H1 (cell line): ENCODE measurements around the gene ROBO4. TPM values are rescaled to one million over a fixed set of nuclear protein-coding genes. Genes with fewer than 3 reads are reported as not detected.

Experiments
- JUND ChIP-seq: IDR thresholded peaks from 2 replicates; pipeline ENCODE4 v1.6.1; 2011; ENCODE audit warnings: mild to moderate bottlenecking, improper control_type of control experiment, low read length
- MAX ChIP-seq: IDR thresholded peaks from 2 replicates; pipeline ENCODE4 v1.6.1; 2012; ENCODE audit warnings: inconsistent platforms
- NANOG ChIP-seq: IDR thresholded peaks from 2 replicates; pipeline ENCODE4 v1.6.1; 2011; ENCODE audit warnings: low read length, low read depth, mild to moderate bottlenecking, inconsistent platforms; ENCODE audit not compliant: insufficient read depth, poor library complexity, severe bottlenecking
- polyA plus RNA-seq, 7 experiments: library from polyadenylated mRNA; depleted of rRNA in 3 of 7; stranded (reverse) in 5 of 7; unstranded in 2 of 7; fragments of >200 nt in 5 of 7; fragments of 200-250 nt in 2 of 7; gene quantifications; 1 replicate in 5 of 7; 2 replicates in 1 of 7; 4 replicates in 1 of 7; pipeline versions ENCODE4 v1.2.1 to v1.2.3, GENCODE V29; 2011 to 2013; ENCODE audit warnings: missing spikeins in 2 of 7, mixed read lengths in 2 of 7
- total RNA-seq: library from RNA; stranded (reverse); fragmentation: NEBNext Ultra II Directional; extraction: Animal tissue kit (Norgen Biotek cat#: 25700); gene quantifications from 2 replicates; pipeline ENCODE4 v1.2.1, GENCODE V29; 2021

The ROBO4 gene
- total and polyA plus RNA-seq, 2 of the 8 experiments (the other 6 are each of a cell fraction or from before 2014, with no cell fraction given), result 0.03 TPM; not detected in 1

GRCh38 chr11:124941703-124942102 is 44.0 kb upstream of the ROBO4 start (continued):
- TF ChIP-seq NANOG (no peak), MAX (no peak), JUND (no peak)
